Fibroblast of lung (primary cell): ENCODE measurements around the gene MAPK1IP1L. TPM values are rescaled to one million over a fixed set of nuclear protein-coding genes. Genes with fewer than 3 reads are reported as not detected.

Experiments
- DNase-seq, 2 donors: peaks; one replicate each; pipeline versions ENCODE4 v3.0.0 to v3.0.0-alpha.2; 2010; ENCODE audit warnings: low read depth in 2 of 2
- H2AFZ ChIP-seq: 2 replicates; pipeline ENCODE4 v1.5.1; 2012; ENCODE audit warnings: low read length, control low read depth, inconsistent platforms
- H3K27ac ChIP-seq: 2 replicates; pipeline ENCODE4 v1.5.1; 2011; ENCODE audit warnings: low read length, control low read depth; ENCODE audit not compliant: insufficient read depth
- H3K27me3 ChIP-seq: 2 replicates; pipeline ENCODE4 v1.5.1; 2011; ENCODE audit warnings: mild to moderate bottlenecking, low read length; ENCODE audit not compliant: control insufficient read depth, insufficient read depth
- H3K36me3 ChIP-seq: 2 replicates; pipeline ENCODE4 v1.5.1; 2011; ENCODE audit warnings: low read length; ENCODE audit not compliant: control insufficient read depth, insufficient read depth
- H3K4me1 ChIP-seq: 2 replicates; pipeline ENCODE4 v1.5.1; 2011; ENCODE audit warnings: low read length; ENCODE audit not compliant: control insufficient read depth, insufficient read depth; ENCODE audit errors: extremely low read depth
- H3K4me2 ChIP-seq: 2 replicates; pipeline ENCODE4 v1.5.1; 2011; ENCODE audit warnings: low read length, control low read depth; ENCODE audit not compliant: insufficient read depth; ENCODE audit errors: extremely low read depth
- H3K4me3 ChIP-seq, 4 experiments: fragments of 200-600 bp in 1 of 4; sonication (generic) in 1 of 4; replicated peaks in 1 of 4; 2 replicates each; pipeline ENCODE4 v1.5.1; 2011 to 2016; ENCODE audit warnings: low read length in 4 of 4, low read depth in 3 of 4, mild to moderate bottlenecking in 3 of 4, control low read depth in 2 of 4, inconsistent platforms in 1 of 4, mixed read lengths in 1 of 4; ENCODE audit not compliant: insufficient read depth in 1 of 4; ENCODE audit errors: control extremely low read depth in 1 of 4
- H3K79me2 ChIP-seq: 2 replicates; pipeline ENCODE4 v1.5.1; 2012; ENCODE audit warnings: mild to moderate bottlenecking, low read length, inconsistent platforms; ENCODE audit not compliant: control insufficient read depth, insufficient read depth
- H3K9ac ChIP-seq: 2 replicates; pipeline ENCODE4 v1.5.1; 2011; ENCODE audit warnings: mild to moderate bottlenecking, low read length, control low read depth; ENCODE audit not compliant: insufficient read depth
- H3K9me3 ChIP-seq: 2 replicates; pipeline ENCODE4 v1.5.1; 2012; ENCODE audit warnings: low read depth, low read length; ENCODE audit not compliant: control insufficient read depth, insufficient read depth
- H4K20me1 ChIP-seq: 2 replicates; pipeline ENCODE4 v1.5.1; 2011; ENCODE audit warnings: low read length; ENCODE audit not compliant: control insufficient read depth, insufficient read depth; ENCODE audit errors: extremely low read depth
- CTCF ChIP-seq, 2 donors: IDR thresholded peaks in 1 of 2; conservative IDR thresholded peaks in 1 of 2; 1 replicate in 1 of 2; 2 replicates in 1 of 2; pipeline ENCODE4 v1.5.1; 2011 to 2012; ENCODE audit warnings: low read length in 2 of 2, control low read depth in 1 of 2, inconsistent platforms in 1 of 2, low read depth in 1 of 2, mild to moderate bottlenecking in 1 of 2
- EZH2 ChIP-seq: IDR thresholded peaks from 2 replicates; pipeline ENCODE4 v1.5.1; 2012; ENCODE audit warnings: low read length, control low read depth, mild to moderate bottlenecking; ENCODE audit errors: missing control alignments
- polyA plus RNA-seq, 2 donors: library from polyadenylated mRNA; depleted of rRNA in 1 of 2; stranded (reverse) in 1 of 2; unstranded in 1 of 2; fragments of >200 nt; gene quantifications; 2 replicates each; pipeline ENCODE4 v1.2.1, GENCODE V29; 2011 to 2012; ENCODE audit warnings: missing spikeins in 1 of 2
- total RNA-seq: library from RNA; depleted of rRNA; stranded (reverse); fragments of >200 nt; gene quantifications from 2 replicates; pipeline ENCODE4 v1.2.1, GENCODE V29; 2014

MAPK1IP1L gene
- total and polyA plus RNA-seq, 2 donors (not counting 1 experiment from before 2014, with no cell fraction given): 16.5 to 82.3 TPM

DNA sequence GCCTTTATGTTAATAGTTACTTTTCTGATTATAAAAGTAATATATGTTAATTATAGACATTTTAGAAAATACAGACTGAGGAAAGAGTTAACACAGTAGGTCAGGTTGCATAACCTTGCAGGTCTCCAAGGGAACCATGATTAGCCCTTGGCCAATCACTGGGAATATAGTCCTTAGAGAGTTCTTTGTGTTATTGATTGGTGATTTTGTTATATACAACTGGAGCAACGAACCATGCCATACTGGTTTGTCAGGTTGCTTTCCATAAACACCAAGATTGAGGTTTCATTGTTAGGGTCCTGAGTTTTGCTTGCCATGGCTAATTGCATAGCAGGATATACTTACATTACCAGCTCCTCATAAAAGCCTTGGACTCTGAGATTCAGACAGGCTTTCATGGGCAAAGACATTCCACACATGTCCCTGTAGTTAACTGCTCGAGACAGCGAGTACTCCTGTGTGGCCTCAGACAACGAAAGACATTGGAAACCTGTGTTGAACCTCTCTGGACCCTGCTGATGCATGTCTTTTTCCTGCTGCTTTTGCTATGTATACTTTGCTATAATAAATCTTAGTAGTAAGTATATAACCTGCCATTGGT is 33.7 kb downstream of the MAPK1IP1L start:
- no peak for DNase-seq
- H3K4me2 ChIP-seq: no peak overlapping the region
- no peaks in the 10 kb centered on the region for H3K36me3 ChIP-seq
- no peak overlapping the region for H3K27ac ChIP-seq
- H3K27me3 ChIP-seq: no peaks in the 10 kb centered on the region
- peaks cover 3% of the 10 kb centered on the region for H3K4me1 ChIP-seq
- no peak overlapping the region for H2AFZ ChIP-seq
- H4K20me1 ChIP-seq: no peaks in the 10 kb centered on the region
- no peaks in the 10 kb centered on the region for H3K9me3 ChIP-seq
- H3K79me2 ChIP-seq: no peaks in the 10 kb centered on the region
- H3K9ac ChIP-seq: no peak overlapping the region
- H3K4me3 ChIP-seq: no peak overlapping the region
- TF ChIP-seq CTCF (conservative IDR thresholded peaks at IDR 0.05 in 1 of 2, IDR thresholded peaks at IDR 0.05 in 1 of 2; ENCODE audit: low read depth in 1 of 2, low read length in 2 of 2) (no peak), EZH2 (no peak)

GRCh38 chr14:55086938-55087337 is 35.5 kb downstream of the MAPK1IP1L start:
- Histone ChIP-seq H3K27me3 (no peaks in the 10 kb centered on the region), H3K36me3 (no peaks in the 10 kb centered on the region), H3K79me2 (no peaks in the 10 kb centered on the region), H2AFZ (no peak overlapping the region), H4K20me1 (no peaks in the 10 kb centered on the region), H3K27ac (no peak overlapping the region), H3K4me3 (no peak overlapping the region), H3K9ac (no peak overlapping the region), H3K9me3 (no peaks in the 10 kb centered on the region), H3K4me2 (no peak overlapping the region), H3K4me1 (peaks cover 3% of the 10 kb centered on the region)
- DNase-seq: no peak
- no peak for TF ChIP-seq CTCF (conservative IDR thresholded peaks at IDR 0.05 in 1 of 2, IDR thresholded peaks at IDR 0.05 in 1 of 2; ENCODE audit: low read depth in 1 of 2, low read length in 2 of 2)
- no peak for TF ChIP-seq EZH2

DNA sequence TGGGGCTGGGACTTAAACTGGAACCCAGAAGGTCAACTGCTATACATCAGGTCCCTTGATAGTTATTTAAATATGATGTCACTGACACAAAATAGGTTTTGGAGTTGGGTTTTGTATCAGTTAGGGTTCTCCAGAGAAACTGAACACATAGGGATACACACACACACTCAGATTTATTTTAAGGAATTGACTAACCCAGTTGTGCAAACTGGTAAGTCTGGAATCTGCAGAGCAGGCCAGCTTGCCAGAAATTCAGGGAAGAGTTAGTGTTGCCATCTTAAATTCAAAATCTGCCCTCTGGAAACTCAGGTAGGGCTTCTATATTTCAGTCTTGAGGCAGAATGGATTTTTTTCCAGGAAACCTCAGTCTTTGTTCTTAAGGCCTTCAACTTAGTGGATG is 36.9 kb downstream of the MAPK1IP1L start:
- no peak overlapping the region for H2AFZ ChIP-seq
- H3K9me3 ChIP-seq: no peaks in the 10 kb centered on the region
- no peak overlapping the region for H3K4me3 ChIP-seq
- no peaks in the 10 kb centered on the region for H3K79me2 ChIP-seq
- no peaks in the 10 kb centered on the region for H3K36me3 ChIP-seq
- no peak overlapping the region for H3K27ac ChIP-seq
- H3K27me3 ChIP-seq: no peaks in the 10 kb centered on the region
- DNase-seq: no peak
- peaks cover 3% of the 10 kb centered on the region for H3K4me1 ChIP-seq
- H3K4me2 ChIP-seq: no peak overlapping the region
- no peak for TF ChIP-seq EZH2
- no peak for TF ChIP-seq CTCF (conservative IDR thresholded peaks at IDR 0.05 in 1 of 2, IDR thresholded peaks at IDR 0.05 in 1 of 2; ENCODE audit: low read depth in 1 of 2, low read length in 2 of 2)
- no peak overlapping the region for H3K9ac ChIP-seq
- no peaks in the 10 kb centered on the region for H4K20me1 ChIP-seq
